ENCODE measurements around the gene CCL16. TPM values are rescaled to one million over a fixed set of nuclear protein-coding genes. Genes with fewer than 3 reads are reported as not detected.
"Not testable (repeated sequence)": the region's sequence is repeated elsewhere in the genome, so short reads cannot be mapped to it uniquely, and the experiment has no call there.

The CCL16 gene
- total RNA-seq, 1 donor = not detected

DNA sequence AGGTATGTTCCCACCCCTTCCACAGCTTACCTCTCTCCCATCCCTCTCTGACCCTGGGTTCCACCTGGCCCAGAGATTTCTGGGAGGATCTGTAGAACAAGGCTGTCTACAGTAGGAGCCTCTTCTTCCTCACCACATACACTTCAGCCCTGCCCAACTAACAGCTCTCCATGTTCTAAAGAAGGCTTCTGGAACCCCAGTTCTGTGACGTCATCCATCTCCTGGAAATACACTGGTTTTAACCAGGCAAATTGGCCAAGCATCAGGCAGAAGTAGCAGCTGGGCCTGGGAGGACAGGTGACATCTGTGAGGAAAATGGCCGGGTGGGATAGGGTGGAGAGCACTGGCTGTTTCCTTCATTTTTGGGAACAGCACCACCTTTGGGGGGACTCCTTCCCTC, 37.8 kb downstream of the CCL16 start, which contains the start of gene LYZL6:
Gene LYZL6, minus strand, starts transcription at position 177 of the 400 bp plus-strand sequence. CDS start 4,357 bp downstream, outside the sequence.
- Histone ChIP-seq H4K20me1 (ENCODE audit: insufficient read depth, low read length) (no peaks in the 10 kb centered on the region), H3K27me3 (ENCODE audit: insufficient read depth, low read length) (peaks cover 11% of the 10 kb centered on the region), H3K79me2 (ENCODE audit: insufficient read depth, low read length) (no peaks in the 10 kb centered on the region), H3K9me3 (ENCODE audit: low read depth, low read length) (no peaks in the 10 kb centered on the region), H3K4me3 (ENCODE audit: insufficient read depth, low read length) (no peak within 1 kb of the TSS), H3K36me3 (ENCODE audit: insufficient read depth, low read length) (no peaks in the 10 kb centered on the region), H3K4me2 (ENCODE audit: insufficient read depth, low read length) (no peak within 1 kb of the TSS), H2AFZ (ENCODE audit: low read length) (peak within 1 kb of the TSS; percentile 20), H3K27ac (ENCODE audit: low read depth, low read length) (no peak within 1 kb of the TSS), H3K4me1 (ENCODE audit: insufficient read depth, low read length) (peaks cover 2% of the 10 kb centered on the region)
- TF ChIP-seq, protein P1, sequence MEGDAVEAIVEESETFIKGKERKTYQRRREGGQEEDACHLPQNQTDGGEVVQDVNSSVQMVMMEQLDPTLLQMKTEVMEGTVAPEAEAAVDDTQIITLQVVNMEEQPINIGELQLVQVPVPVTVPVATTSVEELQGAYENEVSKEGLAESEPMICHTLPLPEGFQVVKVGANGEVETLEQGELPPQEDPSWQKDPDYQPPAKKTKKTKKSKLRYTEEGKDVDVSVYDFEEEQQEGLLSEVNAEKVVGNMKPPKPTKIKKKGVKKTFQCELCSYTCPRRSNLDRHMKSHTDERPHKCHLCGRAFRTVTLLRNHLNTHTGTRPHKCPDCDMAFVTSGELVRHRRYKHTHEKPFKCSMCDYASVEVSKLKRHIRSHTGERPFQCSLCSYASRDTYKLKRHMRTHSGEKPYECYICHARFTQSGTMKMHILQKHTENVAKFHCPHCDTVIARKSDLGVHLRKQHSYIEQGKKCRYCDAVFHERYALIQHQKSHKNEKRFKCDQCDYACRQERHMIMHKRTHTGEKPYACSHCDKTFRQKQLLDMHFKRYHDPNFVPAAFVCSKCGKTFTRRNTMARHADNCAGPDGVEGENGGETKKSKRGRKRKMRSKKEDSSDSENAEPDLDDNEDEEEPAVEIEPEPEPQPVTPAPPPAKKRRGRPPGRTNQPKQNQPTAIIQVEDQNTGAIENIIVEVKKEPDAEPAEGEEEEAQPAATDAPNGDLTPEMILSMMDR (IDR thresholded peaks at IDR 0.05; ENCODE audit: extremely low read depth, low read depth, low read length) = no peak
- peak; percentile 36 for DNase-seq (ENCODE audit: insufficient read length, low spot score, missing footprints)

DNA sequence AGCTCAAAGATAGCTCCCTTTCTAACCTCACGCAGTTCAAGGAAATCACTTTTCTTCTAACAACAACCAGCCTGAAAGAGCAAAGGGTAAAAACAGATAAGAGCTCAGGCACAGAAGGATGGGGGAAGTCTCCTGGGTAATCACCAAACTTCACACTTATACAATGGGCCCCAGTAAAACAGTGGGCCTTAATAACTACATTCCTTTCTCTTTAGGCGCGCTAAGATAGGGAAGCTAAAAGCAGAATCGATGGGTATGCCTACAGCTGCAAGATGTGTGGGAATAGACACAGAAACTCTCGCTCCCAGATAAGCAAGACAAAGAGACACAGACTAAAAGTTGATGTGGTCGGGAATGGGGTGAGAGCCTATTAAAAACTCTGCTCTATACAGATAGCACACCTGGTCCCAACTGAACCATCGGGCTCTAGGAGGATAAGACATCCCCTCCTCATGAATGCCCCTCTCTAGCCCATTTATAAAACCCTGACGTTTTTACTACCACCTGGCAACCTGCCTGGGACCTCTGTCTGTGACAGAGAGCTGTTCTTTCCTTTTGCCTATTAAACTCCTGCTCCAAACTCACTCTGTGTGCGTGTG, 38.6 kb downstream of the CCL16 start:
- H3K4me2 ChIP-seq (ENCODE audit: insufficient read depth, low read length) = no peak overlapping the region
- H3K27me3 ChIP-seq (ENCODE audit: insufficient read depth, low read length) = peaks cover 11% of the 10 kb centered on the region
- no peak overlapping the region for H3K4me3 ChIP-seq (ENCODE audit: insufficient read depth, low read length)
- no peak overlapping the region for H3K27ac ChIP-seq (ENCODE audit: low read depth, low read length)
- no peaks in the 10 kb centered on the region for H3K36me3 ChIP-seq (ENCODE audit: insufficient read depth, low read length)
- no peak overlapping the region for H2AFZ ChIP-seq (ENCODE audit: low read length)
- TF ChIP-seq, protein P1 (IDR thresholded peaks at IDR 0.05; ENCODE audit: extremely low read depth, low read depth, low read length) = no peak
- no peaks in the 10 kb centered on the region for H3K9me3 ChIP-seq (ENCODE audit: low read depth, low read length)
- no peak for DNase-seq (ENCODE audit: insufficient read length, low spot score, missing footprints)
- H3K4me1 ChIP-seq (ENCODE audit: insufficient read depth, low read length) = peaks cover 2% of the 10 kb centered on the region
- no peaks in the 10 kb centered on the region for H3K79me2 ChIP-seq (ENCODE audit: insufficient read depth, low read length)
- no peaks in the 10 kb centered on the region for H4K20me1 ChIP-seq (ENCODE audit: insufficient read depth, low read length)

DNA sequence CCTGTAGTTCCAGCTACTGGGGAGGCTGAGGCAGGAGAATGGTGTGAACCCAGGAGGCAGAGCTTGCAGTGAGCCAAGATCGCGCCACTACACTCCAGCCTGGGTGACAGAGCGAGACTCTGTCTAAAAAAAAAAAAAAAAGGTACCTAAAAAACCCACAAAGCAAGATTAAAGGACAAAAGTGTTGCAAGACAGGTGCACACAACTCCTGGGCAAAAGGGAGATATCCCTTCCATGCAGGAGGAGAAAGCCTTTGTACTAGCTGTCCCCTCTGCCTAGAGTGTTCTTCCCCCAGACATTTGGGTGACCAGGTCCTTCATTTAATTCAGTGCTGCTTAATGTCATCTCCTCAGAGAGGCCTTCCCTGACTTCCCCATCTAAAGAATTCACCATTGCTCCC, 42.8 kb downstream of the CCL16 start:
- not testable (repeated sequence) for H3K27me3 ChIP-seq (ENCODE audit: insufficient read depth, low read length); H3K4me2 ChIP-seq (ENCODE audit: insufficient read depth, low read length); H4K20me1 ChIP-seq (ENCODE audit: insufficient read depth, low read length); H3K9me3 ChIP-seq (ENCODE audit: low read depth, low read length); H3K4me1 ChIP-seq (ENCODE audit: insufficient read depth, low read length); H3K4me3 ChIP-seq (ENCODE audit: insufficient read depth, low read length); H3K79me2 ChIP-seq (ENCODE audit: insufficient read depth, low read length); H3K36me3 ChIP-seq (ENCODE audit: insufficient read depth, low read length); H3K27ac ChIP-seq (ENCODE audit: low read depth, low read length); H2AFZ ChIP-seq (ENCODE audit: low read length)
- DNase-seq (ENCODE audit: insufficient read length, low spot score, missing footprints) = peak; percentile 31

DNA sequence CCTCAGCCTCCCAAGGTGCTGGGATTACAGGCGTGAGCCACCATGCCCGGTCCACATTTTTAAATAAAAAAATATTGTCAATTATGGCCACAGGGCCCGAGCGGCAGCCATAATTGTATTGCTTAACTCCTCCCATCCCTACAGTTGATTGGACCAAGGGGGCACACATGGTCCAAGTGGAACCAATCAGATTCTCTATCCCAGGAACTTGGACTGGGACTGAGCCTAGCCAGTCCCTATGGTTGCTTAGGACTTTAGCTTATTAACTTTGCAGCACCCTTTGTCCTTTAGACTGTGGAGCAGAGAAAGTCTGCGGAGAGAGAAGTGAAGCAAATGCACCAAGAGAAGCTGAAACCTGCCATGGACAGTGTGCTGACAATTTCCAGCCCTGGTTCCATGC, 45.2 kb downstream of the CCL16 start:
- H3K36me3 ChIP-seq (ENCODE audit: insufficient read depth, low read length) = no peaks in the 10 kb centered on the region
- H3K9me3 ChIP-seq (ENCODE audit: low read depth, low read length) = no peaks in the 10 kb centered on the region
- no peaks in the 10 kb centered on the region for H3K27me3 ChIP-seq (ENCODE audit: insufficient read depth, low read length)
- H4K20me1 ChIP-seq (ENCODE audit: insufficient read depth, low read length) = no peaks in the 10 kb centered on the region
- peaks cover 21% of the 10 kb centered on the region for H3K4me1 ChIP-seq (ENCODE audit: insufficient read depth, low read length)
- H3K27ac ChIP-seq (ENCODE audit: low read depth, low read length) = no peak overlapping the region
- DNase-seq (ENCODE audit: insufficient read length, low spot score, missing footprints) = no peak
- H3K79me2 ChIP-seq (ENCODE audit: insufficient read depth, low read length) = no peaks in the 10 kb centered on the region
- H3K4me3 ChIP-seq (ENCODE audit: insufficient read depth, low read length) = no peak overlapping the region
- H2AFZ ChIP-seq (ENCODE audit: low read length) = no peak overlapping the region
- TF ChIP-seq, protein P1 (IDR thresholded peaks at IDR 0.05; ENCODE audit: extremely low read depth, low read depth, low read length) = no peak
- no peak overlapping the region for H3K4me2 ChIP-seq (ENCODE audit: insufficient read depth, low read length)
